GM23248 (cell line): Measurements from ENCODE around the gene NUBPL. TPM values are rescaled to one million over a fixed set of nuclear protein-coding genes. Genes with fewer than 3 reads are reported as not detected.
A peak's percentile ranks its signal among the peaks of the same experiment; 100 is the strongest.

ENCODE experiments used
- DNase-seq: peaks from one replicate; pipeline ENCODE4 v3.0.0-alpha.2; 2015
- H2AFZ ChIP-seq: fragments of 200-600 bp; sonication (generic); 2 replicates; pipeline ENCODE4 v1.6.1; 2016; ENCODE audit warnings: antibody characterized with exemption
- H3F3A ChIP-seq: fragments of 200-600 bp; sonication (generic); 2 replicates; pipeline ENCODE4 v1.6.1; 2016; ENCODE audit warnings: mild to moderate bottlenecking, antibody characterized with exemption, mixed run types; ENCODE audit not compliant: insufficient read depth
- H3K27ac ChIP-seq: fragments of 200-600 bp; sonication (generic); 2 replicates; pipeline ENCODE4 v1.5.1; 2016; ENCODE audit warnings: mild to moderate bottlenecking
- H3K27me3 ChIP-seq: fragments of 200-600 bp; sonication (generic); replicated peaks from 2 replicates; pipeline ENCODE4 v1.6.1; 2016; ENCODE audit warnings: mild to moderate bottlenecking; ENCODE audit not compliant: insufficient read depth
- H3K36me3 ChIP-seq: fragments of 200-600 bp; sonication (generic); 2 replicates; pipeline ENCODE4 v1.6.1; 2016; ENCODE audit warnings: low read depth, mild to moderate bottlenecking
- H3K4me1 ChIP-seq: fragments of 200-600 bp; sonication (generic); 2 replicates; pipeline ENCODE4 v1.6.1; 2016; ENCODE audit warnings: mild to moderate bottlenecking; ENCODE audit not compliant: insufficient read depth
- H3K4me2 ChIP-seq: fragments of 200-600 bp; sonication (generic); one replicate; pipeline ENCODE4 v1.6.1; 2016; ENCODE audit warnings: mild to moderate bottlenecking; ENCODE audit not compliant: unreplicated experiment
- H3K4me3 ChIP-seq: fragments of 200-600 bp; sonication (generic); 2 replicates; pipeline ENCODE4 v1.5.1; 2016; ENCODE audit warnings: mild to moderate bottlenecking
- H3K79me2 ChIP-seq: fragments of 200-600 bp; sonication (generic); 2 replicates; pipeline ENCODE4 v1.6.1; 2016; ENCODE audit warnings: mild to moderate bottlenecking; ENCODE audit not compliant: insufficient read depth
- H3K9ac ChIP-seq: fragments of 200-600 bp; sonication (generic); 2 replicates; pipeline ENCODE4 v1.6.1; 2016; ENCODE audit warnings: mild to moderate bottlenecking
- H3K9me2 ChIP-seq: fragments of 200-600 bp; sonication (generic); 2 replicates; pipeline ENCODE4 v1.6.1; 2016; ENCODE audit warnings: mixed run types, mild to moderate bottlenecking, moderate library complexity; ENCODE audit not compliant: insufficient read depth
- H3K9me3 ChIP-seq: fragments of 200-600 bp; sonication (generic); one replicate; pipeline ENCODE4 v1.6.1; 2017; ENCODE audit warnings: low read depth
- H4K20me1 ChIP-seq: fragments of 200-600 bp; sonication (generic); 2 replicates; pipeline ENCODE4 v1.6.0; 2016; ENCODE audit not compliant: insufficient read depth
- EZH2 ChIP-seq: fragments of 200-600 bp; sonication (generic); IDR thresholded peaks from 2 replicates; pipeline ENCODE4 v1.6.1; 2018; ENCODE audit warnings: antibody characterized with exemption, mild to moderate bottlenecking; ENCODE audit not compliant: insufficient read depth, poor library complexity, severe bottlenecking
- EZH2phosphoT487 ChIP-seq: fragments of 200-600 bp; sonication (generic); IDR thresholded peaks from 2 replicates; pipeline ENCODE4 v1.6.1; 2018; ENCODE audit warnings: antibody characterized with exemption, moderate library complexity, mild to moderate bottlenecking, low read depth; ENCODE audit not compliant: insufficient read depth
- WGBS, 2 experiments: methylation state at CpG; one replicate each; pipeline ENCODE4 v1.1.6; 2015 to 2017; ENCODE audit warnings: low lambda C conversion rate in 2 of 2, low coverage in 1 of 2; ENCODE audit errors: missing lambda C conversion rate in 2 of 2; 5-methylcytosine and 5-hydroxymethylcytosine counted together
- in situ Hi-C: fragments of 300-500 bp; cut with MboI; formaldehyde crosslinking; loops from 2 replicates; pipeline ENCODE4 v1.15.0; 2020
- polyA plus RNA-seq: library from polyadenylated mRNA; unstranded; fragments of >200 nt; fragmentation: Nextera tagmentation; extraction: Ambion mirVana; gene quantifications from 2 replicates; pipeline ENCODE4 v1.2.1, GENCODE V29; 2016
- total RNA-seq: library from RNA; depleted of rRNA; stranded (reverse); fragments of >200 nt; shearing (Covaris generic); gene quantifications from 2 replicates; pipeline ENCODE4 v1.2.3, GENCODE V29; 2014

The NUBPL gene
- total and polyA plus RNA-seq, 2 experiments from 2014 or later = 9.8 to 11.5 TPM

DNA sequence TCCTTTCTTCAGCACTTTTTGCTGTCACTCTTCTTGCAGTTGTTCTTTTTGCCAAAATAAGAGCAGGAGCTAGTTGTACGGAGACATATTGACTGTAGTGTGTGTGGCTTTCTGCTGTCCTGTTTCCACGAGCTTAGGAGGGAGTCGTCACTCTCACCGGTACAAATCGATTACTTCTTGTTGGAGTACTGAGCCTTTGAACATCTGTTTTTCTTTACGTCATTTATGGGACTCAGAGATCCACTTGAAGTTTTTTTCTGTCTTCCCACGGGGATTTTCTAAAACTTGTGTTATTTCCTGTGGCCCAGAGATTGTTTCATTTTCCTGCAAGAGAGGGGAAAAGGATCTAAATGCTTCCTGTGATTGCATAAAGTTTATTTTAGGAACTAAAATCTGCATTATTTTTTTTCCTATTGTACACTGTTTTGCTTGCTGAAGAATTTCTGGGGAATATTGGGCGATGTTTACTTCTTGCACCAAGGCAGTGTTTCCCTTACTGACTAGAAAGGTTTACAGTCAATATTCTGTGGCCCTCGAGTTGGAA lies 316.1 kb downstream of the NUBPL start:
- peak overlapping the region; percentile 89 for H2AFZ ChIP-seq

DNA sequence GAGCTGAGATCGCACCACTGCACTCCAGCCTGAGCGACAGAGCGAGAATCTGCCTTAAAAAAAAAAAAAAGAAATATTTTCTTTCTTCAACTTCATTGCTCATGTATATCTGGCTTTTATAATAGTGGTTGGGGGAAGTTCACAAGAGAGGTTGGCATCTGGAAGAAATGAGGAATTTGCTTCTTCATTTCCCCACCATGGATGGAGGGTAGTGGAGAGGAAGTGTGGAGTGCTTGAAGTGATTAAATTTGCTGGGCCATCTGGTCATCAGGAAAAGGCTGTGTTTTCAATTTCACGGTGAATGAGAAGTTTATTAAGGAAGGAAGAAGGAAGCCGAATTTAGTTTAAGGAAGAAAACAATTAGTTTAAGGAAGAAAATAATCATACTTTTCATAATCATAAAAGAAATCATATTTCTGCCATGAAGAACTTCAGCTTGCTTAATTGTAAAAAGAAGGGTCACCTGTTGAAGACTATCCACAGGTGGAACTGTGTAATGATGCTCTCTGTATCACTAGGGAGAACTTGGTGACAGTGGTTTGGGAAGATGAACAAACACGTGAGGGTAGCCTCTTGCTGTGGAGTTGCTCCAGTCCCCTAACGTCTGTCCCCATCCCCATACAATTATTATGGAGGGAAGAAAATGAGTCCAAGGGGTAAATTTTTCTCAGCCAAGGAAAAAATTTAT lies 318.6 kb downstream of the NUBPL start:
- no peak overlapping the region for H3K27ac ChIP-seq
- H3F3A ChIP-seq = peaks cover 26% of the 10 kb centered on the region
- in situ Hi-C loops = no loop called here
- H3K36me3 ChIP-seq = no peaks in the 10 kb centered on the region
- no peak overlapping the region for H3K4me2 ChIP-seq
- H3K4me3 ChIP-seq = no peak overlapping the region
- 69 to 70% methylated on average over 7 of the region's 7 CpGs for WGBS, 2 experiments
- no peaks in the 10 kb centered on the region for H3K9me2 ChIP-seq
- TF ChIP-seq EZH2phosphoT487 (no peak), EZH2 (no peak)
- H3K4me1 ChIP-seq = peaks cover 44% of the 10 kb centered on the region
- no peaks in the 10 kb centered on the region for H3K79me2 ChIP-seq
- H4K20me1 ChIP-seq = no peaks in the 10 kb centered on the region
- H3K9ac ChIP-seq = no peak overlapping the region
- no peaks in the 10 kb centered on the region for H3K9me3 ChIP-seq
- DNase-seq = no peak
- no peaks in the 10 kb centered on the region for H3K27me3 ChIP-seq
- H2AFZ ChIP-seq = no peak overlapping the region

More for the DNA sequence above, 316.1 kb downstream of the NUBPL start:
- Histone ChIP-seq H3K27ac (no peak overlapping the region), H3K9me2 (no peaks in the 10 kb centered on the region), H3K27me3 (no peaks in the 10 kb centered on the region), H3K4me1 (peaks cover 32% of the 10 kb centered on the region), H3K4me3 (peak overlapping the region; percentile 60), H3F3A (peaks cover 21% of the 10 kb centered on the region), H3K9me3 (no peaks in the 10 kb centered on the region), H3K79me2 (no peaks in the 10 kb centered on the region), H3K9ac (peak overlapping the region; percentile 36), H3K4me2 (peak overlapping the region; percentile 76), H3K36me3 (no peaks in the 10 kb centered on the region), H4K20me1 (no peaks in the 10 kb centered on the region)
- in situ Hi-C loops = no loop called here
- no peak for TF ChIP-seq EZH2
- no peak for TF ChIP-seq EZH2phosphoT487
- WGBS, 2 experiments = 5 to 9% methylated on average over 9 of the region's 9 CpGs
- DNase-seq = peak; percentile 25

GRCh38 chr14:31880935-31881334 lies 319.7 kb downstream of the NUBPL start:
- 0% methylated on average over 4 of the region's 4 CpGs for WGBS, 2 experiments

GRCh38 chr14:31881531-31882310 lies 320.5 kb downstream of the NUBPL start:
- Histone ChIP-seq H3K4me1 (peaks cover 51% of the 10 kb centered on the region), H3K36me3 (no peaks in the 10 kb centered on the region), H3K4me2 (peak overlapping the region; percentile 71), H4K20me1 (no peaks in the 10 kb centered on the region), H3K27ac (peak overlapping the region; percentile 83), H3K9me2 (no peaks in the 10 kb centered on the region), H3K27me3 (no peaks in the 10 kb centered on the region), H3K9ac (peak overlapping the region; percentile 61), H3K79me2 (no peaks in the 10 kb centered on the region), H3K9me3 (no peaks in the 10 kb centered on the region), H3K4me3 (peak overlapping the region; percentile 42), H3F3A (peaks cover 26% of the 10 kb centered on the region), H2AFZ (no peak overlapping the region)
- peak; percentile 78 for DNase-seq
- in situ Hi-C loops = no loop called here
- WGBS, 2 experiments = 81 to 84% methylated on average over 4 of the region's 4 CpGs
- TF ChIP-seq EZH2 = no peak
- no peak for TF ChIP-seq EZH2phosphoT487

More at GRCh38 chr14:31880935-31881334, 319.7 kb downstream of the NUBPL start:
- TF ChIP-seq EZH2phosphoT487 = no peak
- TF ChIP-seq EZH2 = no peak
- Histone ChIP-seq H3K9ac (peak overlapping the region; percentile 61), H3K79me2 (no peaks in the 10 kb centered on the region), H3K27ac (peak overlapping the region; percentile 83), H3K4me1 (peaks cover 51% of the 10 kb centered on the region), H3K9me2 (no peaks in the 10 kb centered on the region), H3K4me2 (peak overlapping the region; percentile 71), H3K36me3 (no peaks in the 10 kb centered on the region), H3K9me3 (no peaks in the 10 kb centered on the region), H3K27me3 (no peaks in the 10 kb centered on the region), H3F3A (peaks cover 26% of the 10 kb centered on the region), H2AFZ (no peak overlapping the region), H3K4me3 (peak overlapping the region; percentile 42), H4K20me1 (no peaks in the 10 kb centered on the region)
- DNase-seq = peak; percentile 96
- in situ Hi-C loops = no loop called here
